Measurements from ENCODE around the gene VWA7.

DNA sequence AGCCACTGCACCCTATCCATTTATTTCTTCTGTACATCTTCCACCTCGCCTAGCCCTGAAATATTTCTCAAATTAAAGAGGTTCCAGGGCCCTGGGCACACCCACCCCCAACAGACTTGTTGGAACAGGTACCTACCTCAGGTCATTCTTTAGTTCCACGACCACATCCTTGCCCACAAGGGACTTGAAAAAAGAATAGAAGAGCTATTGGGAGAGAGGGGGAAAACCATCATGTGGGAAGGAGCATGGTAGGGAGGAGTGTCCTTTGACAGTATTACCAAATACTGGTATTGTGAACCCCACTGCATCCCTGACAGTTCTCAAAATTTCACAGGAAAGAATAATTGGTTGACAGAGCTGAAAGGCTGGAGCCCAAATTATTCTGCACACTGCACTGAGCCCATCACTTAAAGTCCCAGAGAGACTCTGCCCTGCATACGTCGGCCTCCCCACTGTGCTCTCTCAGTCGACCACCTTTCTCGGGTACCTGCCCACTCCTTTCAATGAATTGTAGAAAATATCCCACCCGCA lies 28.9 kb upstream of the VWA7 start:
- TF ChIP-seq CTCF (IDR thresholded peaks at IDR 0.05) (no peak), POLR2A (IDR thresholded peaks at IDR 0.05; ENCODE audit: low read length) (no peak), EP300 (IDR thresholded peaks at IDR 0.05) (no peak), POLR2AphosphoS2 (conservative IDR thresholded peaks at IDR 0.05; ENCODE audit: low read length) (no peak), GATA3 (IDR thresholded peaks at IDR 0.05; ENCODE audit: borderline replicate concordance) (no peak)
- TF ChIP-seq, protein P1, sequence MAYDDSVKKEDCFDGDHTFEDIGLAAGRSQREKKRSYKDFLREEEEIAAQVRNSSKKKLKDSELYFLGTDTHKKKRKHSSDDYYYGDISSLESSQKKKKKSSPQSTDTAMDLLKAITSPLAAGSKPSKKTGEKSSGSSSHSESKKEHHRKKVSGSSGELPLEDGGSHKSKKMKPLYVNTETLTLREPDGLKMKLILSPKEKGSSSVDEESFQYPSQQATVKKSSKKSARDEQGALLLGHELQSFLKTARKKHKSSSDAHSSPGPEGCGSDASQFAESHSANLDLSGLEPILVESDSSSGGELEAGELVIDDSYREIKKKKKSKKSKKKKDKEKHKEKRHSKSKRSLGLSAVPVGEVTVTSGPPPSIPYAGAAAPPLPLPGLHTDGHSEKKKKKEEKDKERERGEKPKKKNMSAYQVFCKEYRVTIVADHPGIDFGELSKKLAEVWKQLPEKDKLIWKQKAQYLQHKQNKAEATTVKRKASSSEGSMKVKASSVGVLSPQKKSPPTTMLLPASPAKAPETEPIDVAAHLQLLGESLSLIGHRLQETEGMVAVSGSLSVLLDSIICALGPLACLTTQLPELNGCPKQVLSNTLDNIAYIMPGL (CRISPR knock-in tag; IDR thresholded peaks at IDR 0.05; ENCODE audit: borderline replicate concordance): no peak
- TF ChIP-seq, protein P2, sequence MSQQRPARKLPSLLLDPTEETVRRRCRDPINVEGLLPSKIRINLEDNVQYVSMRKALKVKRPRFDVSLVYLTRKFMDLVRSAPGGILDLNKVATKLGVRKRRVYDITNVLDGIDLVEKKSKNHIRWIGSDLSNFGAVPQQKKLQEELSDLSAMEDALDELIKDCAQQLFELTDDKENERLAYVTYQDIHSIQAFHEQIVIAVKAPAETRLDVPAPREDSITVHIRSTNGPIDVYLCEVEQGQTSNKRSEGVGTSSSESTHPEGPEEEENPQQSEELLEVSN (IDR thresholded peaks at IDR 0.05; ENCODE audit: borderline replicate concordance, low read depth): no peak
